Caco-2 (cell line): ENCODE measurements around the gene DSC1. TPM values are rescaled to one million over a fixed set of nuclear protein-coding genes. Genes with fewer than 3 reads are reported as not detected.

Experiments used
- BruUV-seq: library from RNA; stranded (reverse); fragments of 400-500 nt; replicated peaks from 2 replicates; lab custom pipeline; 2021; lab: Mats Ljungman, UMichigan
- CTCF ChIA-PET: fragments of 300-600 bp; sonication (Branson Sonifier 250); formaldehyde crosslinking; loops from one replicate; lab custom pipeline; 2022; ENCODE audit warnings: antibody characterized with exemption; lab: Charles Lee
- POLR2A ChIA-PET: fragments of 300-600 bp; sonication (Branson Sonifier 250); formaldehyde crosslinking; loops from one replicate; lab custom pipeline; 2022; ENCODE audit warnings: antibody characterized with exemption; lab: Charles Lee
- DNase-seq, 2 experiments: peaks; one replicate each; pipeline versions ENCODE4 v3.0.0 to v3.0.0-alpha.2; 2020 to 2022
- H3K27me3 ChIP-seq: replicated peaks from 2 replicates; pipeline ENCODE4 v1.6.0; 2011; ENCODE audit warnings: low read length; ENCODE audit not compliant: control insufficient read depth, insufficient read depth
- H3K36me3 ChIP-seq: 2 replicates; pipeline ENCODE4 v1.5.1; 2011; ENCODE audit warnings: low read length; ENCODE audit not compliant: control insufficient read depth, insufficient read depth
- H3K4me1 ChIP-seq: fragments of 250-450 bp; sonication (Bioruptor Pico); 2 replicates; pipeline ENCODE4 v1.5.1; 2020; ENCODE audit warnings: mild to moderate bottlenecking
- H3K4me3 ChIP-seq: 2 replicates; pipeline ENCODE4 v1.5.1; 2011; ENCODE audit warnings: low read depth, mild to moderate bottlenecking, control low read depth, low read length
- H3K9me3 ChIP-seq: fragments of 250-450 bp; sonication (Bioruptor Pico); 2 replicates; pipeline ENCODE4 v1.5.1; 2020; ENCODE audit warnings: mild to moderate bottlenecking, moderate library complexity
- H3K27ac Mint-ChIP-seq: one replicate; pipeline ENCODE4 v1.8.0; 2022; ENCODE audit warnings: mixed read lengths; ENCODE audit not compliant: unreplicated experiment
- H3K27me3 Mint-ChIP-seq: one replicate; pipeline ENCODE4 v1.8.0; 2022; ENCODE audit warnings: mixed read lengths; ENCODE audit not compliant: insufficient read depth, unreplicated experiment
- H3K36me3 Mint-ChIP-seq: one replicate; pipeline ENCODE4 v1.8.0; 2022; ENCODE audit warnings: mild to moderate bottlenecking, mixed read lengths; ENCODE audit not compliant: insufficient read depth, unreplicated experiment
- H3K4me1 Mint-ChIP-seq: one replicate; pipeline ENCODE4 v1.8.0; 2022; ENCODE audit warnings: low read depth, mixed read lengths; ENCODE audit not compliant: unreplicated experiment
- H3K4me3 Mint-ChIP-seq: one replicate; pipeline ENCODE4 v1.8.0; 2022; ENCODE audit warnings: mild to moderate bottlenecking, moderate library complexity, mixed read lengths; ENCODE audit not compliant: unreplicated experiment
- H3K9me3 Mint-ChIP-seq: one replicate; pipeline ENCODE4 v1.8.0; 2022; ENCODE audit warnings: mixed read lengths; ENCODE audit not compliant: unreplicated experiment
- intact Hi-C: fragments of 100-400 bp; cut with micrococcal nuclease; formaldehyde crosslinking; loops from one replicate; pipeline ENCODE4 v1.10.0; 2022; ENCODE audit not compliant: unreplicated experiment
- total RNA-seq: library from RNA; stranded (reverse); gene quantifications from 2 replicates; pipeline ENCODE4 v1.2.3, GENCODE V29; 2022
- TF ChIP-seq, protein P1 (sequence below), 2 experiments: fragments of 200-600 bp in 1 of 2; IDR thresholded peaks; 1 replicate in 1 of 2; 2 replicates in 1 of 2; pipeline versions ENCODE4 v1.5.1 to v1.8.0; 2011 to 2022; ENCODE audit warnings: antibody characterized with exemption in 1 of 2, control low read depth in 1 of 2, inconsistent platforms in 1 of 2, low read depth in 1 of 2, low read length in 1 of 2, mild to moderate bottlenecking in 1 of 2, moderate library complexity in 1 of 2; ENCODE audit not compliant: insufficient read depth in 1 of 2, severe bottlenecking in 1 of 2, unreplicated experiment in 1 of 2

DSC1 gene
- total RNA-seq, 1 experiment from 2014 or later, result 0.11 TPM

DNA sequence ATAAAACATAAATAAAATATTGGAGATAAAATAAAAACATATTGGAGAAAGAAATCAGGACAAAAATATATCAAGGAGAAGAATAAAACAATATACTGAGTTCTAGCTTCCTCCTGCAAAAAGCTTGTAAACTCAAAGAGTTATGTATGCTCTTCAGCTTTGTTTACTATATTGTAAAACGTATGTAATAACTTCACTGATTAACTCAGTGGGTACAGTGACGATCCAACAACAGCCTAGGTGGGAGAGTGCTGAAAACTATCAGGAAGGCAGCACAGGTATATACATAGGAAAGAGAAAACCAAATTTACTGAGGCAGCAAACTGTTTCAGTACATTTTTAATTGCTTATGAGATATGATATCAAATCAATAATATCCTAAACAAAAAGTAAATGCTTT lies 68.8 kb downstream of the DSC1 start:
- Mint-ChIP-seq H3K36me3 (peaks cover 25% of the 10 kb centered on the region), H3K27me3 (no peaks in the 10 kb centered on the region), H3K27ac (no peak overlapping the region), H3K4me1 (peaks cover 20% of the 10 kb centered on the region), H3K9me3 (no peaks in the 10 kb centered on the region), H3K4me3 (no peak overlapping the region)
- H3K4me1 ChIP-seq, result no peaks in the 10 kb centered on the region
- no TSS peak for BruUV-seq
- TF ChIP-seq, protein P1, sequence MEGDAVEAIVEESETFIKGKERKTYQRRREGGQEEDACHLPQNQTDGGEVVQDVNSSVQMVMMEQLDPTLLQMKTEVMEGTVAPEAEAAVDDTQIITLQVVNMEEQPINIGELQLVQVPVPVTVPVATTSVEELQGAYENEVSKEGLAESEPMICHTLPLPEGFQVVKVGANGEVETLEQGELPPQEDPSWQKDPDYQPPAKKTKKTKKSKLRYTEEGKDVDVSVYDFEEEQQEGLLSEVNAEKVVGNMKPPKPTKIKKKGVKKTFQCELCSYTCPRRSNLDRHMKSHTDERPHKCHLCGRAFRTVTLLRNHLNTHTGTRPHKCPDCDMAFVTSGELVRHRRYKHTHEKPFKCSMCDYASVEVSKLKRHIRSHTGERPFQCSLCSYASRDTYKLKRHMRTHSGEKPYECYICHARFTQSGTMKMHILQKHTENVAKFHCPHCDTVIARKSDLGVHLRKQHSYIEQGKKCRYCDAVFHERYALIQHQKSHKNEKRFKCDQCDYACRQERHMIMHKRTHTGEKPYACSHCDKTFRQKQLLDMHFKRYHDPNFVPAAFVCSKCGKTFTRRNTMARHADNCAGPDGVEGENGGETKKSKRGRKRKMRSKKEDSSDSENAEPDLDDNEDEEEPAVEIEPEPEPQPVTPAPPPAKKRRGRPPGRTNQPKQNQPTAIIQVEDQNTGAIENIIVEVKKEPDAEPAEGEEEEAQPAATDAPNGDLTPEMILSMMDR (IDR thresholded peaks at IDR 0.05; ENCODE audit: insufficient read depth in 1 of 2, low read depth in 1 of 2, low read length in 1 of 2, severe bottlenecking in 1 of 2, unreplicated experiment in 1 of 2), result no peak
- no peaks in the 10 kb centered on the region for H3K27me3 ChIP-seq
- intact Hi-C loops, result no loop called here
- no peaks in the 10 kb centered on the region; the same call in 1 of the 2 replicates for H3K36me3 ChIP-seq
- ChIA-PET POLR2A (interaction anchor here (0.6 kb wide), 1 partner anchor 25 kb away, joined by 4 read pairs; no protein-coding TSS in a partner anchor), CTCF (no interaction called here)
- H3K9me3 ChIP-seq, result no peaks in the 10 kb centered on the region
- H3K4me3 ChIP-seq, result no peak overlapping the region
- DNase-seq, result no peak

DNA sequence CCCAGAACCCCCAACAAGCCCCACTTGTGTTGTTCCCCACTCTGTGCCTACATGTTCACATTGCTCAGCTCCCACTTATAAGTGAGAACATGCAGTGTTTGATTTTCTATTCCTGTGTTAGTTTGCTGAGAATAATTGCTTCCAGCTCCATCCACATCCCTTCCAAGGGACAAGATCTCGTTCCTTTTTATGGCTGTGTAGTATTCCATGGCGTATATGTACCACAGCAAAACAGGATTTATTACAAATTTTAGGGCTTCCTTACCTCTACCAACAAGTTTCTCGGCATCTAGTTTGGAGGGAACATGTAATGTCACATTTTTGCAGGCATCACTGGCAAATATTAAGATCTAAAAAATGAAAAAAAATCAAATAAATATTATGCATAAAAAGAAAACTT lies 69.4 kb downstream of the DSC1 start:
- no peaks in the 10 kb centered on the region; the same call in 1 of the 2 replicates for H3K36me3 ChIP-seq
- intact Hi-C loops, result no loop called here
- Mint-ChIP-seq H3K9me3 (no peaks in the 10 kb centered on the region), H3K27me3 (no peaks in the 10 kb centered on the region), H3K36me3 (peaks cover 25% of the 10 kb centered on the region), H3K4me1 (peaks cover 18% of the 10 kb centered on the region), H3K4me3 (no peak overlapping the region), H3K27ac (no peak overlapping the region)
- no TSS peak for BruUV-seq
- no peaks in the 10 kb centered on the region for H3K9me3 ChIP-seq
- H3K27me3 ChIP-seq, result no peaks in the 10 kb centered on the region
- H3K4me3 ChIP-seq, result no peak overlapping the region
- no peaks in the 10 kb centered on the region for H3K4me1 ChIP-seq
- TF ChIP-seq, protein P1 (IDR thresholded peaks at IDR 0.05; ENCODE audit: insufficient read depth in 1 of 2, low read depth in 1 of 2, low read length in 1 of 2, severe bottlenecking in 1 of 2, unreplicated experiment in 1 of 2), result no peak
- POLR2A ChIA-PET, result interaction anchor here (0.6 kb wide), 1 partner anchor 24 kb away, joined by 4 read pairs; no protein-coding TSS in a partner anchor
- DNase-seq, result no peak
- CTCF ChIA-PET, result no interaction called here

DNA sequence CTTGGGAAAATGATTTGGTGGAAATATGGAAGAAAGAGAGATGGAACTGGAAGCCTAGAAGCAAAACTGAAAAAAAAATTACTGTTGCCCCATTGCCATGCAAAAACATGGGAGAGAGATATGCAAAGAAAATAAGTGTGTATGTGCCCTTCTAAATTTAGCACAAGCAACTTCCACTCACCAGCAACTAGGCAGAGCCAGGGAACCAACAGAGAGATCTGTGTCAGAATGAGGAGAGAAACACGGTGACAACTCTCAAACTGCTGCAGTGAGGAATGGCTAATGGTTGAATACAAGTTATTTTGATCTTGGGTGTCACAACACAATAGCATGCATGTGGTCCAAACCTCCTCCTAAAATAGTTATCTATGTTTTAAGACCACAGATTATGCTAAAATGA lies 71.3 kb downstream of the DSC1 start:
- Mint-ChIP-seq H3K27me3 (no peaks in the 10 kb centered on the region), H3K9me3 (no peaks in the 10 kb centered on the region), H3K4me3 (no peak overlapping the region), H3K4me1 (peaks cover 18% of the 10 kb centered on the region), H3K27ac (no peak overlapping the region), H3K36me3 (peaks cover 19% of the 10 kb centered on the region)
- no TSS peak for BruUV-seq
- TF ChIP-seq, protein P1 (IDR thresholded peaks at IDR 0.05; ENCODE audit: insufficient read depth in 1 of 2, low read depth in 1 of 2, low read length in 1 of 2, severe bottlenecking in 1 of 2, unreplicated experiment in 1 of 2), result no peak
- intact Hi-C loops, result no loop called here
- DNase-seq, result no peak
- POLR2A ChIA-PET, result no interaction called here
- H3K9me3 ChIP-seq, result no peaks in the 10 kb centered on the region
- H3K4me3 ChIP-seq, result no peak overlapping the region
- H3K27me3 ChIP-seq, result no peaks in the 10 kb centered on the region
- CTCF ChIA-PET, result no interaction called here
- no peaks in the 10 kb centered on the region for H3K4me1 ChIP-seq
- H3K36me3 ChIP-seq, result no peaks in the 10 kb centered on the region; the same call in 1 of the 2 replicates
